ENCODE measurements around the gene CSNK2A1.

- TF ChIP-seq CTCF (IDR thresholded peaks at IDR 0.05) (no peak), EZH2 (IDR thresholded peaks at IDR 0.05; ENCODE audit: borderline replicate concordance, insufficient read depth, low read depth, low read length, poor library complexity, severe bottlenecking) (no peak)
Measured at GRCh38 chr20:507761-508332, 35.7 kb downstream of the CSNK2A1 start.
